MM.1S (cell line): ENCODE measurements around the gene PTPRN2.

ENCODE experiments used
- DNase-seq: peaks from one replicate; pipeline ENCODE4 v3.0.0-alpha.2; 2015
- H2AFZ ChIP-seq: fragments of 300-600 bp; sonication (generic); 2 replicates; pipeline ENCODE4 v1.6.0; 2016; ENCODE audit warnings: antibody characterized with exemption, low read length
- H3F3A ChIP-seq: fragments of 300-600 bp; sonication (generic); 2 replicates; pipeline ENCODE4 v1.6.1; 2016; ENCODE audit warnings: mild to moderate bottlenecking, antibody characterized with exemption, low read length, moderate library complexity, mixed read lengths; ENCODE audit not compliant: insufficient read depth
- H3K27ac ChIP-seq: fragments of 300-600 bp; sonication (generic); 2 replicates; pipeline ENCODE4 v1.5.1; 2016; ENCODE audit warnings: mild to moderate bottlenecking, low read length
- H3K27me3 ChIP-seq: fragments of 300-600 bp; sonication (generic); replicated peaks from 2 replicates; pipeline ENCODE4 v1.6.0; 2016; ENCODE audit warnings: low read length; ENCODE audit not compliant: insufficient read depth
- H3K36me3 ChIP-seq: fragments of 300-600 bp; sonication (generic); replicated peaks from 2 replicates; pipeline ENCODE4 v1.6.1; 2016; ENCODE audit warnings: mild to moderate bottlenecking, low read length, mixed read lengths; ENCODE audit not compliant: insufficient read depth
- H3K4me1 ChIP-seq: fragments of 300-600 bp; sonication (generic); 2 replicates; pipeline ENCODE4 v1.6.1; 2016; ENCODE audit warnings: low read length, mixed read lengths
- H3K4me2 ChIP-seq: fragments of 300-600 bp; sonication (generic); 2 replicates; pipeline ENCODE4 v1.6.0; 2016; ENCODE audit warnings: low read depth, low read length
- H3K4me3 ChIP-seq: fragments of 300-600 bp; sonication (generic); 2 replicates; pipeline ENCODE4 v1.5.1; 2016; ENCODE audit warnings: low read length, mixed read lengths
- H3K79me2 ChIP-seq: fragments of 300-600 bp; sonication (generic); 2 replicates; pipeline ENCODE4 v1.6.1; 2016; ENCODE audit warnings: mixed run types, low read length, mixed read lengths
- H3K9ac ChIP-seq: fragments of 300-600 bp; sonication (generic); 2 replicates; pipeline ENCODE4 v1.6.1; 2016; ENCODE audit warnings: low read length, mixed read lengths
- H3K9me2 ChIP-seq: fragments of 300-600 bp; sonication (generic); replicated peaks from 2 replicates; pipeline ENCODE4 v1.6.1; 2016; ENCODE audit warnings: mild to moderate bottlenecking, low read length, mixed read lengths; ENCODE audit not compliant: insufficient read depth
- H3K9me3 ChIP-seq: fragments of 300-600 bp; sonication (generic); replicated peaks from 2 replicates; pipeline ENCODE4 v1.6.1; 2016; ENCODE audit warnings: mild to moderate bottlenecking, low read length, mixed read lengths; ENCODE audit not compliant: insufficient read depth
- H4K20me1 ChIP-seq: fragments of 300-600 bp; sonication (generic); 2 replicates; pipeline ENCODE4 v1.6.1; 2016; ENCODE audit warnings: mild to moderate bottlenecking, low read length, moderate library complexity, mixed read lengths; ENCODE audit not compliant: insufficient read depth
- EZH2 ChIP-seq: fragments of 300-600 bp; sonication (generic); optimal IDR thresholded peaks from 2 replicates; pipeline ENCODE3; 2017; ENCODE audit warnings: low read depth, mild to moderate bottlenecking, antibody characterized with exemption, low read length, mixed read lengths
- EZH2phosphoT487 ChIP-seq: fragments of 300-600 bp; sonication (generic); IDR thresholded peaks from 2 replicates; pipeline ENCODE4 v1.6.1; 2018; ENCODE audit warnings: antibody characterized with exemption, low read length
- TF ChIP-seq, protein P1 (sequence below): fragments of 300-600 bp; sonication (generic); IDR thresholded peaks from 2 replicates; pipeline ENCODE4 v1.5.1; 2016; ENCODE audit warnings: antibody characterized with exemption, low read length, mixed read lengths

Gene PTPRN2

DNA sequence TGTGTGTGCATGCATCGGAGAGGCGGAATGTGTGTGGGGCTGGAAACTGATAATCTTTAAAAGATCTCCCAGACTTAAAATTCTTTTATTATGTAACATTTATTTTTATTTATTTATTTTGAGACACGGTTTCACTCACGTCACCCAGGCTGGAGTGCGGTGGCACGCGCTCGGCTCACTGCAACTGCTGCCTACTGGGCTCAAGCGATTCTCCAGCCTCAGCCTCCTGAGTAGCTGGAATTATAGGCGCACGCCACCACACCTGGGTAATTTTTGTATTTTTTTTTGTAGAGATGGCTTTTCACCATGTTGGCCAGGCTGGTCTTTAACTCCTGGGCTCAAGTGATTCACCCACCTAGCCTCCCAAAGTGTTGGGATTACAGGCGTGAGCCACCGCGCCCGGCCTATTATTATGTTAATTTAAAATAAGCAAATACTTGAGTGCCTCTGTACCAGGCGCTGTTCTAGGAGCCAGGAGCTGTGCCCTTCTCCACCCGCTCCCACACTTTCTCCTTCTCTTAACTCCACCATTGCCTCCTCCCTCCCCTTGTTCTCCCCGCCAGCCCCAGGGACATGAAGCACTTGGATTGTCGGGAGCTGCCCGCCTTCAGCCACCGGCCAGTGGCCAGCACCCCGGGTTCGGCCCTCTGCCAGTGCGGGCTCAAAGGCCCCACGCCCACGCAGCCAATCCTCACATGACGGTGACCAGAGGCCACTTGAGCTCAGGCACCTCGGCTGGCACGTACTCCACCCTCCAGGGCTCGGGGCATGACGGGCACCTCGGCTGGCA is 1087.3 kb downstream of the PTPRN2 start:
- DNase-seq = no peak
- Histone ChIP-seq H3K9me2 (no peaks in the 10 kb centered on the region), H3K4me2 (no peak overlapping the region), H3K79me2 (no peaks in the 10 kb centered on the region), H2AFZ (no peak overlapping the region), H3K9ac (no peak overlapping the region), H3K9me3 (no peaks in the 10 kb centered on the region), H3K4me3 (no peak overlapping the region), H3K27me3 (peaks cover 93% of the 10 kb centered on the region), H3K27ac (no peak overlapping the region), H4K20me1 (no peaks in the 10 kb centered on the region), H3F3A (no peaks in the 10 kb centered on the region), H3K4me1 (no peaks in the 10 kb centered on the region), H3K36me3 (no peaks in the 10 kb centered on the region)
- TF ChIP-seq, protein P1, sequence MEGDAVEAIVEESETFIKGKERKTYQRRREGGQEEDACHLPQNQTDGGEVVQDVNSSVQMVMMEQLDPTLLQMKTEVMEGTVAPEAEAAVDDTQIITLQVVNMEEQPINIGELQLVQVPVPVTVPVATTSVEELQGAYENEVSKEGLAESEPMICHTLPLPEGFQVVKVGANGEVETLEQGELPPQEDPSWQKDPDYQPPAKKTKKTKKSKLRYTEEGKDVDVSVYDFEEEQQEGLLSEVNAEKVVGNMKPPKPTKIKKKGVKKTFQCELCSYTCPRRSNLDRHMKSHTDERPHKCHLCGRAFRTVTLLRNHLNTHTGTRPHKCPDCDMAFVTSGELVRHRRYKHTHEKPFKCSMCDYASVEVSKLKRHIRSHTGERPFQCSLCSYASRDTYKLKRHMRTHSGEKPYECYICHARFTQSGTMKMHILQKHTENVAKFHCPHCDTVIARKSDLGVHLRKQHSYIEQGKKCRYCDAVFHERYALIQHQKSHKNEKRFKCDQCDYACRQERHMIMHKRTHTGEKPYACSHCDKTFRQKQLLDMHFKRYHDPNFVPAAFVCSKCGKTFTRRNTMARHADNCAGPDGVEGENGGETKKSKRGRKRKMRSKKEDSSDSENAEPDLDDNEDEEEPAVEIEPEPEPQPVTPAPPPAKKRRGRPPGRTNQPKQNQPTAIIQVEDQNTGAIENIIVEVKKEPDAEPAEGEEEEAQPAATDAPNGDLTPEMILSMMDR = no peak
- TF ChIP-seq EZH2phosphoT487 = no peak
- TF ChIP-seq EZH2 = no peak

DNA sequence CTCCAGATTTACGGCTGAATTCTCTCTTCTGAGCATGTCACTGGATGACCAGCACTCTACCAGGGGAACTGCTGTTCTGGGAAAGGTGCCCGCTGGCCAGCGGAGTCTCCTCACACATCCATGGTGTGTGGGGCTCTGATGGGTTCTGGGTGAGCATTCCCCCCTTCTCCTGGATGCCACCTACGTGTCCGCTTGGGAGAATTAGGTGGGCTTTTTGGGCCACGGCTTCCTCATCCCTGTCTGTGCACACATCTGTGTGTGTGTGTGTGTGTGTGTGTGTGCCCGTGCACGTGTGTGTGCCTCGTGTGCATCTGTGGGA is 1087.8 kb downstream of the PTPRN2 start:
- no peaks in the 10 kb centered on the region for H3K4me1 ChIP-seq
- no peak overlapping the region for H3K4me3 ChIP-seq
- H4K20me1 ChIP-seq = no peaks in the 10 kb centered on the region
- H3K36me3 ChIP-seq = no peaks in the 10 kb centered on the region
- no peaks in the 10 kb centered on the region for H3K9me2 ChIP-seq
- no peak overlapping the region for H3K9ac ChIP-seq
- H3K4me2 ChIP-seq = no peak overlapping the region
- DNase-seq = no peak
- H3K9me3 ChIP-seq = no peaks in the 10 kb centered on the region
- no peak overlapping the region for H3K27ac ChIP-seq
- no peaks in the 10 kb centered on the region for H3F3A ChIP-seq
- H3K79me2 ChIP-seq = no peaks in the 10 kb centered on the region
- H2AFZ ChIP-seq = no peak overlapping the region
- H3K27me3 ChIP-seq = peaks cover 93% of the 10 kb centered on the region
- no peak for TF ChIP-seq EZH2phosphoT487

DNA sequence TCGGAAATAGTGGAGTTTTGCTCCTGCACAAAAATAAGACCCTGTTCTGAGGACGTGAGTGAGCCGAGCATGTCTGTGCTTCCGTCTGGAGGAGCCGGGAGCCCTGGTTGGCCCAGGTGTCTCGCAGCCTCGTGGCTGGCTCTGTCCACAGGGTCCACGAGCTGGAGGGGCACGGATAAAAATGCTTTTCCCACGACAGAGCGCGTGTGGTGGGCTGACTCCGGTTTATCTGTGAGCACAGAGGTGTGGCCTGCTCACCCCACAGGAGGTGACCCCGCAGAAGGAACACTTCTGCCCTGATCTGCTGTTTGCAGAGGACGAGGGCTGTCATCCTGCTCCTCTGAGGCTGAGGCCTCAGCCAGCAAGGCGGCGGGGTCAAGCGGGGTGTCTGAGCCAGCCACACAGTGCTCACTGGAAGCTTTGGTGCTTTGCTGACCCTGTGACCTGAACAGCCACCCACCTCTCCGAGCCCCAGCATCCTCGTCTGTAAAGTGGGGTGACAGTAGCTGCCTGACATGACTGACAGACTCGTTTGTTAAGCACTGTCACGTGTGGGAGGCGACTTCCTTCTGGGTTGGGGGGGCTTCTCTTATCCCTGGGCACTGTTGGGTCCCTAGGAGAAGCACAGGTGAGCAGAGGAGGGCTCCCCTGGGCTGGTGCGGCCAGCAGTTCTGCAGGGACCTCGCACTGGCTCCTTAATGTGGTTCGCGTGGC is 1088.3 kb downstream of the PTPRN2 start:
- Histone ChIP-seq H4K20me1 (no peaks in the 10 kb centered on the region), H3K4me2 (no peak overlapping the region), H3K79me2 (no peaks in the 10 kb centered on the region), H3K4me3 (no peak overlapping the region), H3K27me3 (peaks cover 93% of the 10 kb centered on the region), H3K27ac (no peak overlapping the region), H2AFZ (no peak overlapping the region), H3F3A (no peaks in the 10 kb centered on the region), H3K9ac (no peak overlapping the region), H3K36me3 (no peaks in the 10 kb centered on the region), H3K9me3 (no peaks in the 10 kb centered on the region), H3K4me1 (no peaks in the 10 kb centered on the region), H3K9me2 (no peaks in the 10 kb centered on the region)
- DNase-seq = no peak
- TF ChIP-seq EZH2 (no peak), EZH2phosphoT487 (no peak)
- TF ChIP-seq, protein P1 = no peak

DNA sequence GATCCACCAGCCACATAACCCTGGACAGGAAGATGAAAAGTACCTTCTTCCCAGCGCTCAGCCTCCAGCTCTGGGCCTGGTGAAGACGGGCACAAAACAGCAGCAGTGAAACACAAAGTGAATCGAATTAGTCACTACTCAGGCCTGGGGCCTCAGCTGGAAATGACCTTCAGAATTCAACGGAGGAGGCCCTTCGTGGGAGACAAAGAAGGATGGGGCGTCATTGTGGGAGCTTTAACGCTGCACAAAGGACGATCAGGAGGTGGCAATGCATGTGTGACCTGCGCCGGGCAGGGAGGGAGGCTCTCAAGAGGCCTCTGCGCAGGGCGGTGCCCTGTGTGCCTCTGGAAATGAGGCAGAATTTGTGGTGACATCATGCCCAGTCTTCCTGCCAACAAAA is 1089.0 kb downstream of the PTPRN2 start:
- Histone ChIP-seq H3K4me3 (no peak overlapping the region), H4K20me1 (no peaks in the 10 kb centered on the region), H3K27me3 (peaks cover 93% of the 10 kb centered on the region), H3F3A (no peaks in the 10 kb centered on the region), H3K27ac (no peak overlapping the region), H3K9me2 (no peaks in the 10 kb centered on the region), H3K9ac (no peak overlapping the region), H3K4me1 (no peaks in the 10 kb centered on the region), H3K9me3 (no peaks in the 10 kb centered on the region), H3K36me3 (no peaks in the 10 kb centered on the region), H2AFZ (no peak overlapping the region), H3K4me2 (no peak overlapping the region), H3K79me2 (no peaks in the 10 kb centered on the region)
- no peak for DNase-seq
- TF ChIP-seq, protein P1 = no peak
- TF ChIP-seq EZH2phosphoT487 (no peak), EZH2 (no peak)
